Tibial artery (tissue), 4 donors: ENCODE results near the gene GMEB2.

Experiments used
- DNase-seq, 2 donors: peaks; one replicate each; pipeline ENCODE4 v3.0.0-alpha.2; 2019
- H3K27ac ChIP-seq, 2 donors: fragments of 200-600 bp; sonication (generic) in 1 of 2; 1 replicate in 1 of 2; 2 replicates in 1 of 2; pipeline ENCODE4 v1.5.1; 2018 to 2019; ENCODE audit warnings: mild to moderate bottlenecking in 1 of 2
- H3K27me3 ChIP-seq, 2 donors: fragments of 200-600 bp; sonication (generic) in 1 of 2; one replicate each; pipeline versions ENCODE4 v1.5.1 to v1.6.0; 2016 to 2019
- H3K36me3 ChIP-seq, 3 donors: fragments of 200-600 bp; sonication (generic) in 2 of 3; one replicate each; pipeline ENCODE4 v1.5.1; 2016 to 2019; ENCODE audit warnings: mild to moderate bottlenecking in 2 of 3
- H3K4me1 ChIP-seq, 4 donors: fragments of 200-600 bp; sonication (generic) in 2 of 4; 1 replicate in 3 of 4; 2 replicates in 1 of 4; pipeline ENCODE4 v1.5.1; 2016 to 2019
- H3K4me3 ChIP-seq, 2 donors: fragments of 200-600 bp; sonication (generic) in 1 of 2; 1 replicate in 1 of 2; 2 replicates in 1 of 2; pipeline ENCODE4 v1.5.1; 2018 to 2019; ENCODE audit warnings: mild to moderate bottlenecking in 2 of 2
- H3K9me3 ChIP-seq, 3 donors: fragments of 200-600 bp; sonication (generic) in 1 of 3; one replicate each; pipeline ENCODE4 v1.5.1; 2016 to 2019
- CTCF ChIP-seq, 2 experiments: fragments of 200-600 bp in 1 of 2; fragments of 450-650 bp in 1 of 2; IDR thresholded peaks; one replicate each; pipeline ENCODE4 v1.5.1; 2017 to 2019; ENCODE audit warnings: antibody characterized with exemption in 2 of 2, mild to moderate bottlenecking in 1 of 2, moderate library complexity in 1 of 2
- intact Hi-C: fragments of 100-400 bp; cut with DNase I; formaldehyde crosslinking; loops from one replicate; pipeline ENCODE4 v1.15.0; 2023; ENCODE audit warnings: low total_unique reads

GMEB2 gene

GRCh38 chr20:63599396-63600050, 27.4 kb downstream of the GMEB2 start:
- intact Hi-C loops = no loop called here
- no peaks in the 10 kb centered on the region for H3K27me3 ChIP-seq
- no peak for DNase-seq
- peaks cover 39 to 90% (median 69%) of the 10 kb centered on the region in 3 donors for H3K36me3 ChIP-seq
- TF ChIP-seq CTCF (IDR thresholded peaks at IDR 0.05) = no peak
- H3K4me1 ChIP-seq = no peaks in the 10 kb centered on the region
- no peaks in the 10 kb centered on the region for H3K9me3 ChIP-seq
- no peak overlapping the region for H3K4me3 ChIP-seq
- no peak overlapping the region for H3K27ac ChIP-seq

- Histone ChIP-seq H3K27ac (no peak overlapping the region), H3K4me3 (no peak overlapping the region), H3K4me1 (no peaks in the 10 kb centered on the region), H3K27me3 (no peaks in the 10 kb centered on the region), H3K9me3 (no peaks in the 10 kb centered on the region), H3K36me3 (peaks cover 41 to 91% (median 70%) of the 10 kb centered on the region in 3 donors)
- DNase-seq = no peak
- no peak for TF ChIP-seq CTCF (IDR thresholded peaks at IDR 0.05)
- intact Hi-C loops = no loop called here
Measured at GRCh38 chr20:63598479-63599395, 28.2 kb downstream of the GMEB2 start.

GRCh38 chr20:63597651-63598478, 29.0 kb downstream of the GMEB2 start:
- H3K27ac ChIP-seq = no peak overlapping the region
- intact Hi-C loops = no loop called here
- H3K27me3 ChIP-seq = no peaks in the 10 kb centered on the region
- H3K4me1 ChIP-seq = no peaks in the 10 kb centered on the region
- no peak overlapping the region for H3K4me3 ChIP-seq
- TF ChIP-seq CTCF (IDR thresholded peaks at IDR 0.05) = no peak
- no peak for DNase-seq
- peaks cover 41 to 93% (median 71%) of the 10 kb centered on the region in 3 donors for H3K36me3 ChIP-seq
- no peaks in the 10 kb centered on the region for H3K9me3 ChIP-seq

GRCh38 chr20:63596423-63596822, 30.5 kb downstream of the GMEB2 start:
- no peak overlapping the region for H3K4me3 ChIP-seq
- no peaks in the 10 kb centered on the region for H3K27me3 ChIP-seq
- no peaks in the 10 kb centered on the region for H3K9me3 ChIP-seq
- TF ChIP-seq CTCF (IDR thresholded peaks at IDR 0.05) = no peak
- peaks cover 45 to 93% (median 71%) of the 10 kb centered on the region in 3 donors for H3K36me3 ChIP-seq
- H3K4me1 ChIP-seq = no peaks in the 10 kb centered on the region
- no peak overlapping the region for H3K27ac ChIP-seq
- DNase-seq = no peak
- intact Hi-C loops = no loop called here

GRCh38 chr20:63595416-63596127, 31.3 kb downstream of the GMEB2 start:
- no peak for DNase-seq
- Histone ChIP-seq H3K27ac (no peak overlapping the region), H3K9me3 (no peaks in the 10 kb centered on the region), H3K4me3 (no peak overlapping the region), H3K27me3 (no peaks in the 10 kb centered on the region), H3K36me3 (peaks cover 45 to 93% (median 74%) of the 10 kb centered on the region in 3 donors), H3K4me1 (no peaks in the 10 kb centered on the region)
- intact Hi-C loops = no loop called here
- TF ChIP-seq CTCF (IDR thresholded peaks at IDR 0.05) = no peak
